ES-I3 (cell line): ENCODE measurements around the gene ROS1.
"Not testable (repeated sequence)": the region's sequence is repeated elsewhere in the genome, so short reads cannot be mapped to it uniquely, and the experiment has no call there.

ENCODE experiments used
- H3K36me3 ChIP-seq: 2 replicates; pipeline ENCODE4 v1.6.1; 2013; ENCODE audit warnings: mild to moderate bottlenecking, low read length, control low read depth, moderate library complexity; ENCODE audit not compliant: insufficient read depth
- H3K4me1 ChIP-seq: 2 replicates; pipeline ENCODE4 v1.6.1; 2013; ENCODE audit warnings: mild to moderate bottlenecking, control low read depth, low read length; ENCODE audit not compliant: insufficient read depth
- H3K9ac ChIP-seq: 2 replicates; pipeline ENCODE4 v1.6.1; 2013; ENCODE audit warnings: low read depth, mild to moderate bottlenecking, low read length, moderate library complexity
- H3K9me3 ChIP-seq: 2 replicates; pipeline ENCODE4 v1.6.1; 2013; ENCODE audit warnings: mild to moderate bottlenecking, low read length, moderate library complexity; ENCODE audit not compliant: control insufficient read depth, insufficient read depth

The ROS1 gene

DNA sequence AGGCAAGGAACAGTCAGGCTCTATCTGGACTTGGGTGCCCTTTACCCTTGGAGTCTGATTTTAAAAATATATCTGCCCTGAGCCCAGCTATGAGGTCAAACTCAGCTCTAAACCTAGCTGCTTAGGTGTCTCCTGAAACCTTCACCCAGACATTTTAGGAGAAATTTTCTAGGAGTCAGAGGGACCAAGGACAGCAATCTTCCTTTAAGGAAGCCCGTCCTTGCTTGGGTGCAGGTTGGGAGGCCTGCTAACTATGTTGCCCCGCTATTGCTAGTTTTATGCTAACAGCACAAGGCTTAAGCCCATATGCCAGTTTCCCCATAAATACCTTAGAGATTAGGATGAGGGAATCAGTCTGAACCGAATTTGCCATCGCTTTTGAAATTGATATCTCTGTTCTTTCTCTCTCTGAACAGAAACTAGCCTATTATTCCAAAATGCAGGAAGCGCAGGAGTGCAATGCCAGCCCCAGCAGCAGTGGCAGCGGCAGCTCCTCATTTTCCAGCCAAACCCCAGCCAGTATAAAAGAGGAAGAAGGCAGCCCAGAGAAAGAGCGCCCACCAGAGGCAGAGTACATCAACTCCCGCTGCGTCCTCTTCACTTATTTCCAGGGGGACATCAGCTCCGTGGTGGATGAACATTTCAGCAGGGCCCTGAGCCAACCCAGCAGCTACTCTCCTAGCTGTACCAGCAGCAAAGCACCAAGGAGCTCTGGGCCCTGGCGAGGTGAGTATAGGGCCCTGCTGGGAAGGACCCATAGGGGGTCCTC, 157.8 kb downstream of the ROS1 start:
- Histone ChIP-seq H3K36me3 (no peaks in the 10 kb centered on the region), H3K9ac (no peak overlapping the region), H3K4me1 (no peaks in the 10 kb centered on the region; the same call in 1 of the 2 replicates)

DNA sequence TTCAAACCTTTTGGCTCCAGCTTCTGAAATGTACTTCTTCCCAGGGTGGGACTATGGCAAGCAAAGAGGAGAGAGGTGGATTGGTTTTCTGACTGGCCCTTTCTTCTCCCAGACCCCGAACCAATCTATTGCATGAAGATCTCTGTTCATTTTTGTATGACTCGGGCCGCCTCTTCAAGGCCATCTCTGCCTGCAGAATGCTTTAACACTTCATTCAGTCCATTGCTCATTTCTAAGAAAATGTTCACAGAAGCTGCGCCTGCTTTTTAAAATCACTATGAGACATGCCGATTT, 158.7 kb downstream of the ROS1 start:
- H3K36me3 ChIP-seq = no peaks in the 10 kb centered on the region
- no peaks in the 10 kb centered on the region; the same call in 1 of the 2 replicates for H3K4me1 ChIP-seq
- no peak overlapping the region for H3K9ac ChIP-seq
- H3K9me3 ChIP-seq = no peaks in the 10 kb centered on the region

More for the DNA sequence above, 157.8 kb downstream of the ROS1 start:
- H3K9me3 ChIP-seq = no peaks in the 10 kb centered on the region

DNA sequence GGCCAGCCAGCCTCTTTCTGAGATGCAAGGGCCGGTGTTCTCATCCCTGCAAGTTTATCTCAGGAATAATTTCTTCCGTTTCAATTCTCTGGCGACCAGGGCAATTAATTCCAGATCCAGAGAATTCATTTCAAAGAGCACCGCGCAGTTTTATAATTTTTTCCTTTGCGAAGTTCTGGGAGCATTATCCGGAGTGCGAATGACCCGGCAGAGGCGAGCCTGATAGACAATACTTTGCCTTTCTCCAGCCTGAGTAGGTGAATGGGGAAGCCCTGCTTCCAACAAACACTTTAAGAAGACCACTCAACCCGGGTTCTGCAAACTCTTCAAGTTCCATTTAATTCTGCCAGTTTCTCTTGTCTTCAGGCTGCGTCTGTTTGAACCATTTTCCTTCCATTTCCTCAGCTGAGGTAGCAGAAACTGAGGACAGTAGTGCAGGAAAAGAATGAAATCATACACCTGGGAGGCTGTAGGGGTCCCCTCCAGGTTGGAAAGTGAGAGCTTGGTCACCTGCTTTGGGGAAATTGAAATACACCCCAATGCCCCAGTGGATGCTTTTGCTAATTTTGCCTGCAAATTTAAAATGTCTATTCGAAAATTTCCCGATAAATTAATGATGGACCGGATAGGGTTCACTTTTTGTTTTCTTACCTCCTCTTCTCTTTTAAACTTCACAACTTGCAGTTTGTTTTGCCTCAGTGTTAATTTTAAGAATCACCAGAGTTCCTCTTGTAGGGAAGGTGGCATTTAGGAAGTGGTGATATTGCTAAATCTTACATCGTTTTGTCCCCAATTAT, 159.3 kb downstream of the ROS1 start:
- no peaks in the 10 kb centered on the region for H3K36me3 ChIP-seq
- H3K9ac ChIP-seq = peak overlapping the region; percentile 52; the same call in 1 of the 2 replicates
- no peaks in the 10 kb centered on the region; the same call in 1 of the 2 replicates for H3K4me1 ChIP-seq
- H3K9me3 ChIP-seq = no peaks in the 10 kb centered on the region

DNA sequence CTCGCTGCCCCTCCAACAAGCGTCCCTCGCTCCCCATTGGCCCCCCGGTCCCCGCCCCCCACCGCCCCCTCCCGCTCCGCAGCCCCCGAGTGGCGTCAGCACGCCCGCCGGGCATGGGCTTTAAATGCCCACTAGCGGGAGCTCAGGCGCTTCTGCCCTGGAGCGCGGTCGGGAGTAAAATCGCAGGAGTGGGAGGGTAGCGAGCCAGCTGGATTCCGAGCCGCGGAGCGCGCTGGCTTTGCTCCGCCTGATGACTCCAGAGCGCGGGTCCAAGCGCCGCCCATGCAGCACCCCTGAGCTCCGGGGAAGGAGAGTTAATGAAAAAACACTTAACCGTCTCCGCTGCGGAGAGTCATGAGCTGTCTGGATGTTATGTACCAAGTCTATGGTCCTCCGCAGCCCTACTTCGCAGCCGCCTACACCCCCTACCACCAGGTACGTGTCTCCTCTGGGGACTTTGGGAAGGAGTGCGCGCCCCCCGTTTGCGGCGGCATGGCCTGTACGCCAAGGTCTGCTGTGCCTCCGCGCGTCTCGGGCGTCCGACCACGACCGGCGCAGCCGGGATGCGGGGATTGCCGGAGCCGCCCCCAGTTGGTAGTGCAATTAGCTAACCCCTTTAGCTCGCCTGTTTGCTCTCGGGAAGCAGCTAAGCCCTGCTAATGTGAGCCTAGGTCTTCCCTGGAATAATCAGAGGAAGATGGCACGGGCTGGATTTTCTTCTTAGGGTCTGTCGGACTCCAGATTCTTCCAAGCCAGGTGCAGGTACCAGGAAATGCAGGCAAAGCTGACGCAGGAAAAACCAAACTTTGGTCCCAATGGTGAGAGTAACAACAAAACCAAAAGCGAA, 160.1 kb downstream of the ROS1 start, which contains the start of gene VGLL2:
VGLL2 (plus strand) TSS at position 149 of the 847 bp plus-strand sequence; CDS start at position 355, 206 bp downstream.
- Histone ChIP-seq H3K4me1 (no peaks in the 10 kb centered on the region; the same call in 1 of the 2 replicates), H3K9me3 (no peaks in the 10 kb centered on the region), H3K9ac (peak within 1 kb of the TSS; percentile 58; the same call in 1 of the 2 replicates), H3K36me3 (no peaks in the 10 kb centered on the region)

DNA sequence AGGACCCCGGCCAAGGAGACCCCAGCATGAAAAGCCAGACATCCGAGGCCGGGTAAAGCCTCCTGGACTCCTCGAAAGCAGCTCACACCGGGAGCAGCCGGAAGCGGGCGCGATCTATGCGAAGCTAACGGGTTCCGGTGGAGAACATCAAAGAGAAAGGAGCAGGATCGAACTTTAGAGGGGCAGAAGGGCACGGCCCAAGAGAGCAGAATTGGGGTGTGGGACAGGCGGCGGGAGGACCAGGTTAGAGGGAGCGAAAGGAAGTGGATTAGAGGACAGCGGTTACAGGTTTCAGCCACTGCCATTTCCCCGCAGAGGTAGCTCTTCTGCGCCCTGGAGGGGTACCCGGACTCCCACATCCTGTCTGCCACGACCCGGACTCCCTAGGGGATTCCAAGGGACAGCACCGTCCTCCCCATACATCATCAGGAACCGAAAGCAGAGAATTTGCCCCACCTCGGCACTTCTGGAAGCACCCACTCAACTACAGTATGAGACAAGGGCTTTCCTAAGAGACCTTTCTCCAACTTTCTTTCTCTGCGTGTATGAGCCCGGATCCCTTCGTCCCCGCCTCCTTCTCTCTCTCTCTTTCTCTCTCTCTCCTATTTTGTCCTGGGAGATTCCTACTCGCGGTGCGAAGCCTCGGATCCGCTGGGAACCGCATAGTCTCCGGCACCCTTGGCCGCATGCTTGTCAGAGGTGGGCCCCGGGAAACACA, 160.9 kb downstream of the ROS1 start:
- Histone ChIP-seq H3K36me3 (no peaks in the 10 kb centered on the region), H3K9ac (peak overlapping the region; percentile 58; the same call in 1 of the 2 replicates), H3K9me3 (no peaks in the 10 kb centered on the region), H3K4me1 (no peaks in the 10 kb centered on the region; the same call in 1 of the 2 replicates)

DNA sequence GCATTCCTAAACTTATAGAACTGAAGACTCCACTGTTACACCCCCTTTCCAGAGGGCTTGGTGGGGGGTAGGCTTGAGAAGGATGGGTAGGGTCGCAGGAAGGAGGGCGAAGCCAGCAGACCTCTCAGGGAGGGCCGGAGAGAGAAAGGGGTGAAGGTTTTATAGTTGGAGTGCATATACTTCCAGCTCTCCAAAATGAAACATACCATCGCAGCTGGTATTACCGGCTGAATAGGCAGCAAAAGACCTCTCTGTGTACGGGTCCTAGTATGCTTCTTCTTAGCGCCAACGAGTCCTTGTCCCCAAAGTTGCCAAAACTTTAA, 161.4 kb downstream of the ROS1 start:
- no peaks in the 10 kb centered on the region; the same call in 1 of the 2 replicates for H3K4me1 ChIP-seq
- H3K9ac ChIP-seq = peak overlapping the region; percentile 58; the same call in 1 of the 2 replicates
- no peaks in the 10 kb centered on the region for H3K9me3 ChIP-seq
- no peaks in the 10 kb centered on the region for H3K36me3 ChIP-seq

DNA sequence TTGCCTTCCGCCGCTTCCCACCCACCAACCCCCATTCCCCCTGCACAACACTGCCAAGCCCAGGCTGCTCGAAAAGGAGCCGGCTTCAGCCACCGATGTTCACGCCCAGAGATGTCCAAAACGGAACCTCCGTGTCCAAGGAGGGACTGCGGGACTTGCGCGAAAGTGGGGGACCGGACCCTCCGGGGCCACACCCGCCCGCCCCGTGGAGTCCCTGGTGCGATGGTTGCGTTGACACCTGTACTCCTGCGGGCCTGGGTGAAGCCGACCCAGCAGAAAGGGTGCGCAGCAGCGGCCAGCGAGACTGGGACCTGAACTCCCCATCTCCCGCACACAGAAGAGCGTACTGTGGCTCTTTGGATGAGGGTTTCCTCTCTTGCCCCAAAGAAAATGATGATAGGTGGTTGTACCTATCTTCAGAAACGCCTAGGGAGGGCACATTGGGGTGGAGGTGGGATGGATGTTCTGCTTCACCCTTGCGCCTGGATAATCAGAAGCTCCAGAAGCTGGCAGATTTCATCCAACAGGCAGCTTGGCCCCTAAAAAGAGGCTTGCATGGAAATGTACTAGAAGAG, 162.3 kb downstream of the ROS1 start:
- Histone ChIP-seq H3K9me3 (no peaks in the 10 kb centered on the region), H3K4me1 (no peaks in the 10 kb centered on the region; the same call in 1 of the 2 replicates), H3K36me3 (no peaks in the 10 kb centered on the region), H3K9ac (no peak overlapping the region)

DNA sequence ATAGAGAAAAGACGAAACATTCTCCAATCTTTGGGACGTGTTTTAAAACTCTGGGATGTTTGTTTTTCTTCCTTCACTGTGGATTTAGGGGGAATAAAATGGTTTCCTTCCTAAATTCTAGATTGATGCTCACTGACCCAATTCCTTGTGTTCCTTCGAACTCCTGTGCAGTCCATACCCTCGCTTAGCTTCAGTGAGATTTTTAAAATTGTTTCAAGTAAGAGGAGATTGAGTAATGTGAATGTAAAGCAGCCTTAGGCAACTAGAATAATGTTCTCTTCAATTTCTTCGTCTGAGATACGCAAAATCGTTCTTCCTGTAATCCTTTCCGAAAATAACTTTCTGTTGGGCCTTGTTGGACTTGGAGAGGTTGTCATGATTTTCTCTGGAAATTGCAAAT, 162.9 kb downstream of the ROS1 start:
- Histone ChIP-seq H3K4me1 (no peaks in the 10 kb centered on the region), H3K36me3 (no peaks in the 10 kb centered on the region), H3K9ac (no peak overlapping the region), H3K9me3 (no peaks in the 10 kb centered on the region)

DNA sequence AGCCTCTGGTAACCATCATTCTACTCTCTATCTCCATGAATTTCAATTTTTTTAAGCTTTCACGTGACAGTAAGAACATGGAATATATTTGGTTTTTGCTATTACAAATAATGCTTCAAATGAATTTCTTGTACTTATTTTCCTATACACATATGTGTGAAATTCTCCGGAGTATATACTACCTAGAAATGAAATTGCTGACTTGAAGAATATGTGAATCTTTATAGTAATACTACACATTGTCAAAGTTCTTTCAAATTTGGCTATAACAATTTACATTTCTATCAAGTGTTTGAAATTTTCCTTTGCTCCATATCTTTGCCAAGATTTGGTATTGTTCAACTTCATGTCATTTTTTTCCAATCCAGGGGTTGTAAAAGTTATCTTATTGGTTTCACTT, 172.0 kb downstream of the ROS1 start:
- Histone ChIP-seq H3K9ac (no peak overlapping the region), H3K4me1 (no peaks in the 10 kb centered on the region), H3K36me3 (no peaks in the 10 kb centered on the region), H3K9me3 (no peaks in the 10 kb centered on the region)

DNA sequence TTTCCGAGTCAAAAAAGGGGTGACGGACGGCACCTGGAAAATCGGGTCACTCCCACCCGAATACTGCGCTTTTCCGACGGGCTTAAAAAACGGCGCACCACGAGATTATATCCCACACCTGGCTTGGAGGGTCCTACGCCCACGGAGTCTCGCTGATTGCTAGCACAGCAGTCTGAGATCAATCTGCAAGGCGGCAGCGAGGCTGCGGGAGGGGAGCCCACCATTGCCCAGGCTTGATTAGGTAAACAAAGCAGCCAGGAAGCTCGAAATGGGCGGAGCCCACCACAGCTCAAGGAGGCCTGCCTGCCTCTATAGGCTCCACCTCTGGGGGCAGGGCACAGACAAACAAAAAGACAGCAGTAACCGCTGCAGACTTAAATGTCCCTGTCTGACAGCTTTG, 180.8 kb downstream of the ROS1 start:
- peak overlapping the region; percentile 65 for H3K9ac ChIP-seq
- not testable (repeated sequence) for H3K9me3 ChIP-seq, H3K36me3 ChIP-seq, H3K4me1 ChIP-seq

DNA sequence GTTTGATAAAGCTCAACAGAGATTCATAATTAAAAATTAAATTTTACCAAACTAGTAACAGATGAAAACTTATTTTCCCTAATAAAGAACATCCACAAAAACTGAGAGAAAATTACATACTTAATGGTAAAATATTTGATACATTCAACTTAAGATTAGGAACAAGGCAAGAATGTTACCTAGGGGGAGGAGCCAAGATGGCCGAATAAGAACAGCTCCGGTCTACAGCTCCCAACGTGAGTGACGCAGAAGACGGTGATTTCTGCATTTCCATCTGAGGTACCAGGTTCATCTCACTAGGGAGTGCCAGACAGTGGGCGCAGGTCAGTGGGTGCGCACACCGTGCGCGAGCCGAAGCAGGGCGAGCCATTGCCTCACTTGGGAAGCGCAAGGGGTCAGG, 181.2 kb downstream of the ROS1 start:
- H3K9me3 ChIP-seq, H3K36me3 ChIP-seq, H3K4me1 ChIP-seq: not testable (repeated sequence)
- peak overlapping the region; percentile 65 for H3K9ac ChIP-seq
